Measurements from ENCODE around the gene ATP11B. TPM values are rescaled to one million over a fixed set of nuclear protein-coding genes. Genes with fewer than 3 reads are reported as not detected.

The ATP11B gene
- total RNA-seq, 2 experiments from 2014 or later = 139 to 143 TPM

GRCh38 chr3:182912474-182912873 is 119.2 kb downstream of the ATP11B start:
- Mint-ChIP-seq H3K27me3 (no peaks in the 10 kb centered on the region), H3K9me3 (no peaks in the 10 kb centered on the region), H3K27ac (peak overlapping the region; percentile 75), H3K4me1 (ENCODE audit: low read depth) (peaks cover 69% of the 10 kb centered on the region), H3K36me3 (ENCODE audit: low read depth) (peaks cover 42% of the 10 kb centered on the region), H3K4me3 (no peak overlapping the region)
- no peak for TF ChIP-seq CTCF (IDR thresholded peaks at IDR 0.05)
- Histone ChIP-seq H3K27me3 (ENCODE audit: control insufficient read depth in 1 of 2, insufficient read depth in 2 of 2, low read length in 2 of 2) (no peaks in the 10 kb centered on the region), H3K9me3 (ENCODE audit: control insufficient read depth in 1 of 2, insufficient read depth in 1 of 2, low read length in 2 of 2) (no peaks in the 10 kb centered on the region), H3K4me3 (ENCODE audit: low read length) (no peak overlapping the region), H3K27ac (ENCODE audit: low read depth in 1 of 2, low read length in 2 of 2) (no peak overlapping the region), H3K36me3 (ENCODE audit: insufficient read depth, low read length) (peaks cover 12% of the 10 kb centered on the region), H3K4me1 (ENCODE audit: insufficient read depth, low read length) (peaks cover 23% of the 10 kb centered on the region)
- CTCF ChIA-PET = no interaction called here
- ATAC-seq (ENCODE audit: poor library complexity) = no peak
- intact Hi-C loops (cut with DNase I, micrococcal nuclease) = loop anchor here in 1 of 2 experiments (5.0 kb wide), 1 partner anchor 470 kb away; no protein-coding TSS in a partner anchor
- POLR2A ChIA-PET = interaction anchor here (1.0 kb wide), 1 partner anchor 186 kb away, joined by 3 read pairs; the partner anchor contains the start of gene MCCC1
- DNase-seq = no peak

GRCh38 chr3:182913889-182914288 is 120.6 kb downstream of the ATP11B start:
- CTCF ChIA-PET = no interaction called here

GRCh38 chr3:182914341-182914740 is 121.0 kb downstream of the ATP11B start:
- no peak overlapping the region for H3K4me3 ChIP-seq (ENCODE audit: low read length)

More at GRCh38 chr3:182913889-182914288, 120.6 kb downstream of the ATP11B start:
- Histone ChIP-seq H3K4me1 (ENCODE audit: insufficient read depth, low read length) (peaks cover 23% of the 10 kb centered on the region), H3K27ac (ENCODE audit: low read depth in 1 of 2, low read length in 2 of 2) (peak overlapping the region in 1 of 2 donors; percentile 12), H3K36me3 (ENCODE audit: insufficient read depth, low read length) (peaks cover 13% of the 10 kb centered on the region), H3K9me3 (ENCODE audit: control insufficient read depth in 1 of 2, insufficient read depth in 1 of 2, low read length in 2 of 2) (no peaks in the 10 kb centered on the region), H3K27me3 (ENCODE audit: control insufficient read depth in 1 of 2, insufficient read depth in 2 of 2, low read length in 2 of 2) (no peaks in the 10 kb centered on the region), H3K4me3 (ENCODE audit: low read length) (no peak overlapping the region)
- peak in 4 of 14 experiments; percentile 11 to 78 (median 50) for DNase-seq
- peak overlapping the region; percentile 88 for H3K27ac Mint-ChIP-seq
- ATAC-seq (ENCODE audit: poor library complexity) = peak; percentile 58
- peaks cover 42% of the 10 kb centered on the region for H3K36me3 Mint-ChIP-seq (ENCODE audit: low read depth)
- H3K27me3 Mint-ChIP-seq = no peaks in the 10 kb centered on the region
- no peaks in the 10 kb centered on the region for H3K9me3 Mint-ChIP-seq
- peaks cover 69% of the 10 kb centered on the region for H3K4me1 Mint-ChIP-seq (ENCODE audit: low read depth)
- POLR2A ChIA-PET = interaction anchor here (0.6 to 0.8 kb wide), 4 partner anchors 11 to 191 kb away, joined by 3 read pairs; no protein-coding TSS in a partner anchor
- no peak for TF ChIP-seq CTCF (IDR thresholded peaks at IDR 0.05)
- peak overlapping the region; percentile 80 for H3K4me3 Mint-ChIP-seq
- intact Hi-C loops (cut with DNase I, micrococcal nuclease) = loop anchor here in 1 of 2 experiments (5.0 kb wide), 1 partner anchor 468 kb away; no protein-coding TSS in a partner anchor

More at GRCh38 chr3:182914341-182914740, 121.0 kb downstream of the ATP11B start:
- no peaks in the 10 kb centered on the region for H3K27me3 ChIP-seq (ENCODE audit: control insufficient read depth in 1 of 2, insufficient read depth in 2 of 2, low read length in 2 of 2)
- no peaks in the 10 kb centered on the region for H3K27me3 Mint-ChIP-seq
- ChIA-PET POLR2A (no interaction called here), CTCF (no interaction called here)
- no peaks in the 10 kb centered on the region for H3K9me3 Mint-ChIP-seq
- H3K27ac ChIP-seq (ENCODE audit: low read depth in 1 of 2, low read length in 2 of 2) = peak overlapping the region in 1 of 2 donors; percentile 42
- H3K36me3 ChIP-seq (ENCODE audit: insufficient read depth, low read length) = peaks cover 16% of the 10 kb centered on the region
- ATAC-seq (ENCODE audit: poor library complexity) (peak; percentile 48), DNase-seq (no peak)
- H3K27ac Mint-ChIP-seq = peak overlapping the region; percentile 88
- H3K4me1 ChIP-seq (ENCODE audit: insufficient read depth, low read length) = peaks cover 23% of the 10 kb centered on the region
- no peaks in the 10 kb centered on the region for H3K9me3 ChIP-seq (ENCODE audit: control insufficient read depth in 1 of 2, insufficient read depth in 1 of 2, low read length in 2 of 2)
- TF ChIP-seq CTCF (IDR thresholded peaks at IDR 0.05) = no peak
- peaks cover 65% of the 10 kb centered on the region for H3K4me1 Mint-ChIP-seq (ENCODE audit: low read depth)
- H3K4me3 Mint-ChIP-seq = peak overlapping the region; percentile 7
- peaks cover 38% of the 10 kb centered on the region for H3K36me3 Mint-ChIP-seq (ENCODE audit: low read depth)
- intact Hi-C loops (cut with DNase I, micrococcal nuclease) = loop anchor here in 1 of 2 experiments (5.0 kb wide), 1 partner anchor 468 kb away; no protein-coding TSS in a partner anchor
